Karpas-422 (cell line): ENCODE data around the gene TTYH1. TPM values are rescaled to one million over a fixed set of nuclear protein-coding genes. Genes with fewer than 3 reads are reported as not detected.

Experiments
- DNase-seq: peaks from one replicate; pipeline ENCODE4 v3.0.0-alpha.2; 2015
- H2AFZ ChIP-seq: fragments of 200-600 bp; sonication (generic); 2 replicates; pipeline ENCODE4 v1.6.1; 2014; ENCODE audit warnings: antibody characterized with exemption, low read length, mixed read lengths
- H3K27ac ChIP-seq: fragments of 200-600 bp; sonication (generic); 2 replicates; pipeline ENCODE4 v1.5.1; 2014; ENCODE audit warnings: mild to moderate bottlenecking, low read length, moderate library complexity
- H3K27me3 ChIP-seq: fragments of 200-600 bp; sonication (generic); 2 replicates; pipeline ENCODE4 v1.6.1; 2014; ENCODE audit warnings: low read length, mixed read lengths
- H3K36me3 ChIP-seq: fragments of 200-600 bp; sonication (generic); 2 replicates; pipeline ENCODE4 v1.6.1; 2014; ENCODE audit warnings: low read length, mixed read lengths; ENCODE audit not compliant: insufficient read depth
- H3K4me1 ChIP-seq: fragments of 200-600 bp; sonication (generic); 2 replicates; pipeline ENCODE4 v1.6.1; 2014; ENCODE audit warnings: mild to moderate bottlenecking, low read length, mixed read lengths
- H3K4me2 ChIP-seq: fragments of 200-600 bp; sonication (generic); 2 replicates; pipeline ENCODE4 v1.6.1; 2014; ENCODE audit warnings: low read length, low read depth, mild to moderate bottlenecking; ENCODE audit not compliant: poor library complexity, severe bottlenecking
- H3K4me3 ChIP-seq: fragments of 200-600 bp; sonication (generic); 2 replicates; pipeline ENCODE4 v1.5.1; 2014; ENCODE audit warnings: mild to moderate bottlenecking, antibody characterized with exemption, low read length, mixed read lengths
- H3K79me2 ChIP-seq: fragments of 200-600 bp; sonication (generic); 2 replicates; pipeline ENCODE4 v1.6.1; 2014; ENCODE audit warnings: mild to moderate bottlenecking, low read length, mixed read lengths
- H3K9ac ChIP-seq: fragments of 200-600 bp; sonication (generic); 2 replicates; pipeline ENCODE4 v1.6.0; 2014; ENCODE audit warnings: low read length
- H3K9me2 ChIP-seq: fragments of 200-600 bp; sonication (generic), shearing (Covaris generic); replicated peaks from 2 replicates; pipeline ENCODE4 v1.6.0; 2014; ENCODE audit warnings: mild to moderate bottlenecking, low read length, moderate library complexity; ENCODE audit not compliant: insufficient read depth
- H3K9me3 ChIP-seq: fragments of 300-700, 200-600 bp; sonication (generic); 2 replicates; pipeline ENCODE4 v1.6.1; 2014; ENCODE audit warnings: low read length, mixed read lengths
- H4K20me1 ChIP-seq: fragments of 200-600 bp; sonication (generic); 2 replicates; pipeline ENCODE4 v1.6.1; 2014; ENCODE audit warnings: mild to moderate bottlenecking, antibody characterized with exemption, low read length, low read depth; ENCODE audit not compliant: insufficient read depth
- total RNA-seq: library from RNA; depleted of rRNA; stranded (reverse); fragments of >200 nt; shearing (Covaris generic); gene quantifications from 2 replicates; pipeline ENCODE4 v1.2.3, GENCODE V29; 2014; ENCODE audit warnings: low replicate concordance

Gene TTYH1
- total RNA-seq, 1 experiment from 2014 or later: not detected

DNA sequence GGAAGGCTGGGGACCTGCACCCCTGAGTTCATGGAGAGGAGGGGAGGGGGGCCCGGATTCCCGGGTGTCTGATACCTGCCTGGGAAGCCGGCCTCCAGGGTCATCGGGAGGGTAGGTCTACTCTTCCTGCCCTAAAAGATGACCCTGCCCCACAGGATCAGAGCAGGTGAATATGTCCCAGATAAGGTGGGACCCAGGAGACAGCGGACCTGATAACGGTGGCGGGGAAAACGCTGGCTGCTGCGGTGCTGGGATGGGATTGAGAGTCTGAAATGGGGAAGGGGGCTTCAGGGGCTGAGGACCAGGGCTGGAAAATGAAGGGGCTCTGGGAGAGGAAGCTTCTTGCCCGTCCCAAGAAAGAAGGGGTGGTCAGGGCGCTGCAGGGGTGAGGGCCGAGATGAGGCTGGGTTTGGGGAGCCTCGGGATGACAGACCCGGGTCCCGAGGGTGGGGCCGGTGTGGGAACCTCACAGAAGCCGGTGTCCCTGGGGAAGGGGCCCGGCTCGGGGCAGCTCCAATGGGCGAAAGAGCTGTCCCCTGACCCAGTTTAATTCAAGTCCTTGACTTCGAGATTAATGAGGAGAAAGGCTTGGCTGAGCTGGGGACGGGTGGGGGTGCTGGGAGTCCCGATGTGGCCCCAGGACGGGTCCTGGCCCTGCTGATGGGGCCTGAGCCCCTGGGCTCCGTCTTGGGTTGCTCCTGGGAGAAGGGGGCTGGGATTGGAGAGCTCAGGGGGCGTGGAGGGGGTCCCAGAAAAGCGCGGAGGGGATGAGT, 823 bp downstream of the TTYH1 start:
- no peak overlapping the region for H3K27ac ChIP-seq
- H3K9me3 ChIP-seq: no peaks in the 10 kb centered on the region
- DNase-seq: no peak
- H3K79me2 ChIP-seq: no peaks in the 10 kb centered on the region
- H3K36me3 ChIP-seq: no peaks in the 10 kb centered on the region
- no peak overlapping the region for H2AFZ ChIP-seq
- H3K4me1 ChIP-seq: no peaks in the 10 kb centered on the region
- no peaks in the 10 kb centered on the region for H3K27me3 ChIP-seq
- H3K9me2 ChIP-seq: no peaks in the 10 kb centered on the region
- H3K4me3 ChIP-seq: no peak overlapping the region
- no peak overlapping the region for H3K9ac ChIP-seq
- H4K20me1 ChIP-seq: no peaks in the 10 kb centered on the region
- H3K4me2 ChIP-seq: no peak overlapping the region

DNA sequence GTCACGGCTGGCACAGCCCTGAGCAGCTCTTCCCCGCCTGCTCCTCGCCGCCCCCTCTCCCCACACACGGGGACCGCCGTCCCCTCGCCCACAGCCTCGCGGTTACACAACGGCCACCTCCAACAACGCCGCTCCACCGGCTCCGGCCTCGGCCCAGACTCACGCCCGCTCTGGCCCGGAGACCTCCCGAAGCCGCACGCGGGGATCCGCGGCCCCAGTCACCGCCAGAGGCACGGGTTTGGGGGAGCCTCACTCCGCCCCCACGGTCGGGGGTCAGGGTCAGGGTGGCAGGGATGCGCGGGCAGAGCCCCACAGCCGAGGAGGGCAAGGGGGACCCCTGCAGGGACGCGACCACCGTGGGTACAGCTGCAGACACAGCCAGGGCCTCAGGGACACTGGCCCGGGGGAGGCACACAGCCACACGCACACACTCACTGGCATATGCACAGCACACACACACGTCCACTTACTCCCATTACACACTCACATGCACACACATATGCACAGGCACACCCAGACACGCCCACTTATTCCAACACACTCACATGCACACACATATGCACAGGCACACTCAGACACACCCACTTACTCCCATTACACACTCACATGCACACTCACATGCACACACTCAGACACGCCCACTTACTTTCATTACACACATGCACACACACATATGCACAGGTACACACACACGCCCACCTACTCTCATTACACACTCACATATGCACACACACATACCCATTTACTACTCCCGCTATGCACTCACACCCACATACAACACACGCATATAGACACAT, 1.6 kb downstream of the TTYH1 start:
- H3K4me1 ChIP-seq: no peaks in the 10 kb centered on the region
- no peaks in the 10 kb centered on the region for H3K9me3 ChIP-seq
- H3K9me2 ChIP-seq: no peaks in the 10 kb centered on the region
- no peaks in the 10 kb centered on the region for H3K27me3 ChIP-seq
- H2AFZ ChIP-seq: no peak overlapping the region
- DNase-seq: no peak
- H3K9ac ChIP-seq: no peak overlapping the region
- H3K36me3 ChIP-seq: no peaks in the 10 kb centered on the region
- no peaks in the 10 kb centered on the region for H3K79me2 ChIP-seq
- H4K20me1 ChIP-seq: no peaks in the 10 kb centered on the region
- H3K4me3 ChIP-seq: no peak overlapping the region
- H3K4me2 ChIP-seq: no peak overlapping the region
- no peak overlapping the region for H3K27ac ChIP-seq

DNA sequence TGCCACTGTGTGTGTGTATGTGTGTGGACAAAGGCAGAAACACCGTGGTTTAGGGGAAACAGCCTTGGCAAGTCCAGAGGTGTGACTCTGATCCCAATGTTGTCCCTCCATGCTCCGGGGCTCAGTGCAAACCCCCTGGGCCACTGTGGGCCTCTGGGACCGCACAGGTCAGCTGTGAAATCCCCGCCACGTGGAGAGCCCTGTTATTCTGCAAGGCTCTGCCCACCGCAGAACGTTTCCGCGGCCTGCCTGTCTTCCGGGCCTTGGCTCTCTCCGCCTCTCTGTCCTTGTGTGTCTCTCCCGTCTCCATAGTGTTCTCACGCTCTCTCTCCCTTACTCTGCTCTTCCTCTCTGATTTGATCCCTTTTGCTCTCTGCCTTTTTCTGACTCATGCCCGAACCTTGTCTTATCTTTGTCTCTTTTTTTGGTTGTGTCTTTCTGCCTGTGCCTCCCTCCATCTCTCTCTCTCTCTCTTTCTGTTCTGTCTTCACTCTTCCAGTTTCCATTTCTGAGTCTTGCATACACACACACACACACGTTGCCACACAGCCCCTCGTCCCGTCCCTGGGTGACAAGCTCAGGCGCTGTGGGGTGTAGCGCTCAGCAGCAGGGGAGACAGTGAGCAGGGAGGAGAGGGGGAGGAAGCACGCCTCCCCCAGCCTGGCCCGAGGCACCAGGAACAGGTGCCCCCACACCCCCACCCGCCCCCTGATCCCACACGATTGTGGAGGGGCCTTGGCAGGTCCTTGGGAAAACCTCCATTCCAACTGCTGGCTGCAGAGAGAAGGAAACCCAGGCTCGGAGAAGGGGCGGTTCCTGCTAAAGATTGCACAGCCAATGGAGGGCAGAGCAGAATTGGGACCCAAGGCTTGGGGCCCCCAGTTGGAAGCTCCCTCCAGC, 3.0 kb downstream of the TTYH1 start:
- Histone ChIP-seq H3K27ac (no peak overlapping the region), H3K9me2 (no peaks in the 10 kb centered on the region), H3K36me3 (no peaks in the 10 kb centered on the region), H3K4me3 (no peak overlapping the region), H3K79me2 (no peaks in the 10 kb centered on the region), H3K4me1 (no peaks in the 10 kb centered on the region), H3K27me3 (no peaks in the 10 kb centered on the region), H3K9ac (no peak overlapping the region), H2AFZ (no peak overlapping the region), H3K4me2 (no peak overlapping the region), H4K20me1 (no peaks in the 10 kb centered on the region), H3K9me3 (no peaks in the 10 kb centered on the region)
- DNase-seq: no peak

DNA sequence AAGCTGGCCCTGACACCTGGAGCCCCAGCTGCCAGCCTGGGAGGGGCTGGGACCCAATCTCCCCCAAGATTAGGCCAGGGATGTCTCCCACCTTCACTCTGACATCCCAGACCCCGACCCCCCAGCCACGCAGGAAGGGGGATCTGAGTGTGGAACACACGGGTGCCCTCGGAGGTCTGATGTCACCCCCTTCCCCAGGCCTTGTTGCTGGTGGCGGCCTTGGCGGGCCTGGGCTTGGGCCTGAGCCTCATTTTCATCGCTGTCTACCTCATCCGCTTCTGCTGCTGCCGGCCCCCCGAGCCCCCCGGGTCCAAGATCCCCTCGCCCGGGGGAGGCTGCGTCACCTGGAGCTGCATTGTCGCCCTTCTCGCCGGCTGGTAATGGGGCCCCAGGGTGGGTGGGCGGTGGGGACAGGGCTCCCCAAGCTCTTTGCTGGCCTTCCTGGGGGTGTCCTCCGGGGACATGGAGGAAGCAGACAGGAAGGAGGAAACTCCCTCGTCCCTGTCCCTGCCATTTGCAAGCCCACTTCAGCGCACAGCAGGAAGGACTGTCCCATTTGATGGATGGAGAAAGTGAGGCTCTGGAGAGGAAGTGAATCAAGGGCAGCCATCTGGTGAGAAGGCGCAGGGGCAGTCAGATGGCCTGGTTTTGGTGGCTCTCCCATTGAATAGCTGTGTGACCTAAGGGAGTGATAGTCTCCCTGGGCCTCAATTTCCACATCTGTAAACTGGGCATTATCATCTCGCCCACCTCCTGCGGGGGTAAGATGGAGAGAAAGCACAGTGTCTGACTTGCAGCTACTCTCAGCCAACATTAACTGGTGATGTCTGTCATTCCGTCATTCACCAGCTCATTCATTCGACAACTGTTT, 3.9 kb downstream of the TTYH1 start:
- H2AFZ ChIP-seq: no peak overlapping the region
- H3K9ac ChIP-seq: no peak overlapping the region
- no peaks in the 10 kb centered on the region for H3K9me3 ChIP-seq
- H3K79me2 ChIP-seq: no peaks in the 10 kb centered on the region
- no peaks in the 10 kb centered on the region for H3K27me3 ChIP-seq
- no peak overlapping the region for H3K4me3 ChIP-seq
- H3K4me2 ChIP-seq: no peak overlapping the region
- no peaks in the 10 kb centered on the region for H3K36me3 ChIP-seq
- no peak overlapping the region for H3K27ac ChIP-seq
- no peaks in the 10 kb centered on the region for H3K9me2 ChIP-seq
- DNase-seq: peak; percentile 14
- no peaks in the 10 kb centered on the region for H3K4me1 ChIP-seq
- H4K20me1 ChIP-seq: no peaks in the 10 kb centered on the region

DNA sequence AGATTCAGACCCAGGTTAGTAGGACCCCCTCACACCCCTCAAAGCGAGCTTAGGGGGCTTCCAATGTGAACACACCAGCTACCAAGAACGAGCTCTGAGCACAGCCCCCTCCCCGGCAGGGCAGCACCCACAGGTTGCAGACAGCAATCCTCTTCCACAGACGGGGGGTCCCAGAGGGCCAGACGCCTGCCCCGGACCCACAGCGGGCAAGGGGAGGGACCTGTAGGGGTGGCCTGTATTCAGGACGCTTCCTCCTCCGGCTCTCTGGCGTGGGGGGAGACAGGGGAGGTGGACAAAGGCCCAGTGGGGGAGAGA, 4.8 kb downstream of the TTYH1 start:
- Histone ChIP-seq H3K9ac (no peak overlapping the region), H3K4me2 (no peak overlapping the region), H3K27me3 (no peaks in the 10 kb centered on the region), H3K9me3 (no peaks in the 10 kb centered on the region), H3K4me3 (no peak overlapping the region), H3K27ac (no peak overlapping the region), H3K36me3 (no peaks in the 10 kb centered on the region), H4K20me1 (no peaks in the 10 kb centered on the region), H3K79me2 (no peaks in the 10 kb centered on the region), H3K4me1 (no peaks in the 10 kb centered on the region), H3K9me2 (no peaks in the 10 kb centered on the region), H2AFZ (no peak overlapping the region)
- DNase-seq: no peak

DNA sequence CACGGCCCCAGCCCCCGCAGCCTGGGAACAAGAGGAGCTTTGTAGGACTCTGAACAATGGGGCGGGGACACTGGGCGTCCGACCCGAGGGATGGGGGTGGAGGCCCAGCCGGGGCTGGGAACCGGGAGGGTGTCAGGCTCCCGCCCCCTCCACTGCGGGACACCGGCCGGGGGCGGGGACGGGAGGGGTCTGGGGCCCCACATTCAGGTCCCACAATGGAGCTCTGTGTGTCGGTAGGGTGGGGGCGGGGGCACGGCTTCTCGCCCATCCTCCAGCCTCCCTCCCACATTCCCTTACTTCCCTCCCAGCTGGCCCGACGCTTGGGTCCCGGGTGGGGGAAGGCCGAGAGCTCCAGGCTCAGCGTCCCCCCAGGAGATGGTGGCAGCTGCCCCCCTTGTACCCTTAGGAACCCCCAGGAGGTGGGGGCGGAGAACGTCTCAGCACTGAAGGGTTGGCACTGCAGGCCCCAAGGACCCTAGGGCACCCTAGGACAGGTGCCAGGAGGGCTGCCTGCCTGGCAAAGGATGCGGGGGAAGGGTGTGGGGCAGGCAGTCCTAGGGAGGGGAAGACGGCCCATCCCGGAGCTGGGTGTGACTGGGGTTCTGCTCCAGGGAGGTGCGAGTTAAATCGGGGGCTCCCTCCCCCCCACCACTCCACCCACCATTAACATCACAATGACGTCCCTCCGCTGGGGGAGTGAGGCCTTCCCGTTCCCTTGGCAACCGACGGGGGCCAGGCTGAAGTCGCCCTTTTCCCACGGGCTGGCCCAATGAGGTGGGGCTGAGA, 5.3 kb downstream of the TTYH1 start:
- no peaks in the 10 kb centered on the region for H3K4me1 ChIP-seq
- no peak for DNase-seq

DNA sequence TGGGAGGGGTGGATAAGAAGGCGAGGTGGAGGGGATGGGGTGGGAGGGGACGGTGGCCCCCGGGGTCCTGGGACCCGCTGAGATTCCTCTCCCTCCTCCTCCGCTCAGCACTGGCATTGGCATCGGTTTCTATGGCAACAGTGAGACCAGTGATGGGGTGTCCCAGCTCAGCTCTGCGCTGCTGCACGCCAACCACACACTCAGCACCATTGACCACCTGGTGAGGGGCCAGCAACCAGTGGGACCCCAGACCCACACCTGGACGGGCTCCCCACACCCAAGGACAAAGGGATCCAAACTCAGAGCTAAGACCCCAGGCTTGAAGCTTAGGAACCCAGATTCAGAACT, 5.9 kb downstream of the TTYH1 start:
- Histone ChIP-seq H3K79me2 (no peaks in the 10 kb centered on the region), H4K20me1 (no peaks in the 10 kb centered on the region), H2AFZ (no peak overlapping the region), H3K9ac (no peak overlapping the region), H3K4me2 (no peak overlapping the region), H3K4me3 (no peak overlapping the region), H3K27me3 (no peaks in the 10 kb centered on the region), H3K9me3 (no peaks in the 10 kb centered on the region), H3K36me3 (no peaks in the 10 kb centered on the region), H3K4me1 (no peaks in the 10 kb centered on the region), H3K9me2 (no peaks in the 10 kb centered on the region), H3K27ac (no peak overlapping the region)
- no peak for DNase-seq

More for the DNA sequence above, 5.3 kb downstream of the TTYH1 start:
- Histone ChIP-seq H4K20me1 (no peaks in the 10 kb centered on the region), H3K27me3 (no peaks in the 10 kb centered on the region), H3K4me2 (no peak overlapping the region), H3K9me2 (no peaks in the 10 kb centered on the region), H3K4me3 (no peak overlapping the region), H3K9ac (no peak overlapping the region), H3K36me3 (no peaks in the 10 kb centered on the region), H3K27ac (no peak overlapping the region), H2AFZ (no peak overlapping the region), H3K9me3 (no peaks in the 10 kb centered on the region), H3K79me2 (no peaks in the 10 kb centered on the region)
